Karpas-422 (cell line): ENCODE results near the gene MARVELD2. TPM values are rescaled to one million over a fixed set of nuclear protein-coding genes. Genes with fewer than 3 reads are reported as not detected.

Source experiments
- DNase-seq: peaks from one replicate; pipeline ENCODE4 v3.0.0-alpha.2; 2015
- H2AFZ ChIP-seq: fragments of 200-600 bp; sonication (generic); 2 replicates; pipeline ENCODE4 v1.6.1; 2014; ENCODE audit warnings: antibody characterized with exemption, low read length, mixed read lengths
- H3K27ac ChIP-seq: fragments of 200-600 bp; sonication (generic); 2 replicates; pipeline ENCODE4 v1.5.1; 2014; ENCODE audit warnings: mild to moderate bottlenecking, low read length, moderate library complexity
- H3K27me3 ChIP-seq: fragments of 200-600 bp; sonication (generic); 2 replicates; pipeline ENCODE4 v1.6.1; 2014; ENCODE audit warnings: low read length, mixed read lengths
- H3K36me3 ChIP-seq: fragments of 200-600 bp; sonication (generic); 2 replicates; pipeline ENCODE4 v1.6.1; 2014; ENCODE audit warnings: low read length, mixed read lengths; ENCODE audit not compliant: insufficient read depth
- H3K4me1 ChIP-seq: fragments of 200-600 bp; sonication (generic); 2 replicates; pipeline ENCODE4 v1.6.1; 2014; ENCODE audit warnings: mild to moderate bottlenecking, low read length, mixed read lengths
- H3K4me2 ChIP-seq: fragments of 200-600 bp; sonication (generic); 2 replicates; pipeline ENCODE4 v1.6.1; 2014; ENCODE audit warnings: low read length, low read depth, mild to moderate bottlenecking; ENCODE audit not compliant: poor library complexity, severe bottlenecking
- H3K4me3 ChIP-seq: fragments of 200-600 bp; sonication (generic); 2 replicates; pipeline ENCODE4 v1.5.1; 2014; ENCODE audit warnings: mild to moderate bottlenecking, antibody characterized with exemption, low read length, mixed read lengths
- H3K79me2 ChIP-seq: fragments of 200-600 bp; sonication (generic); 2 replicates; pipeline ENCODE4 v1.6.1; 2014; ENCODE audit warnings: mild to moderate bottlenecking, low read length, mixed read lengths
- H3K9ac ChIP-seq: fragments of 200-600 bp; sonication (generic); 2 replicates; pipeline ENCODE4 v1.6.0; 2014; ENCODE audit warnings: low read length
- H3K9me2 ChIP-seq: fragments of 200-600 bp; sonication (generic), shearing (Covaris generic); replicated peaks from 2 replicates; pipeline ENCODE4 v1.6.0; 2014; ENCODE audit warnings: mild to moderate bottlenecking, low read length, moderate library complexity; ENCODE audit not compliant: insufficient read depth
- H3K9me3 ChIP-seq: fragments of 300-700, 200-600 bp; sonication (generic); 2 replicates; pipeline ENCODE4 v1.6.1; 2014; ENCODE audit warnings: low read length, mixed read lengths
- H4K20me1 ChIP-seq: fragments of 200-600 bp; sonication (generic); 2 replicates; pipeline ENCODE4 v1.6.1; 2014; ENCODE audit warnings: mild to moderate bottlenecking, antibody characterized with exemption, low read length, low read depth; ENCODE audit not compliant: insufficient read depth
- small RNA-seq: library from RNA; depleted of rRNA; stranded (forward); fragments of <200 nt; gene quantifications from one replicate; pipeline ENCODE3, GENCODE V24; 2014
- total RNA-seq: library from RNA; depleted of rRNA; stranded (reverse); fragments of >200 nt; shearing (Covaris generic); gene quantifications from 2 replicates; pipeline ENCODE4 v1.2.3, GENCODE V29; 2014; ENCODE audit warnings: low replicate concordance; rRNA removed

The MARVELD2 gene
- total RNA-seq, 1 experiment from 2014 or later: 0.48 TPM

DNA sequence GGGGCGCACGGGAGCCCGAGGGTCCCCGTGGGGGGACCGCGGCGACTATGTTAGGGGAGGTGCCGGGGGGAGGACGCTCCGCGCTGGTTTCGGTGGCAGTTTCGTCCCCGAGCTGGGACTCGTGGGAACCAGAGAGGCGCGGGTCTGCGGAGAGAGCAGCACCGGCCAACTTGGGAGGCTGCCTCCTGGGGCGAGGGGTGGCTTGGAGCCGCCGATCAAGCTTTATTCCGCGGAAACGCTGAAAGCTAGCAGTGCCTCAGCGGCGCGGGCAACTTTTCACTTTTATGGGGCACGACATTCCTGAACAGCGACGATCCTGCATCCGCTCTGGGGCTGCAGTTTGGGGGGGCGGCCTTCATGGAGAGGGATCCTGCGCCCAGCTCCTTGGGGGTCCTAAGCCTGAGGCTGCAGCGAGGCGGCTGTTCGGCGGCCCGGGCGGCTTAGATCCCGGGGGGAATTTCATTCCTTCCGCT, 78.0 kb downstream of the MARVELD2 start:
- H3K4me3 ChIP-seq: 0 out of 2 replicates have a peak overlapping the region, but pooled peaks have one; percentile 57
- peak overlapping the region; percentile 61 for H3K4me2 ChIP-seq

DNA sequence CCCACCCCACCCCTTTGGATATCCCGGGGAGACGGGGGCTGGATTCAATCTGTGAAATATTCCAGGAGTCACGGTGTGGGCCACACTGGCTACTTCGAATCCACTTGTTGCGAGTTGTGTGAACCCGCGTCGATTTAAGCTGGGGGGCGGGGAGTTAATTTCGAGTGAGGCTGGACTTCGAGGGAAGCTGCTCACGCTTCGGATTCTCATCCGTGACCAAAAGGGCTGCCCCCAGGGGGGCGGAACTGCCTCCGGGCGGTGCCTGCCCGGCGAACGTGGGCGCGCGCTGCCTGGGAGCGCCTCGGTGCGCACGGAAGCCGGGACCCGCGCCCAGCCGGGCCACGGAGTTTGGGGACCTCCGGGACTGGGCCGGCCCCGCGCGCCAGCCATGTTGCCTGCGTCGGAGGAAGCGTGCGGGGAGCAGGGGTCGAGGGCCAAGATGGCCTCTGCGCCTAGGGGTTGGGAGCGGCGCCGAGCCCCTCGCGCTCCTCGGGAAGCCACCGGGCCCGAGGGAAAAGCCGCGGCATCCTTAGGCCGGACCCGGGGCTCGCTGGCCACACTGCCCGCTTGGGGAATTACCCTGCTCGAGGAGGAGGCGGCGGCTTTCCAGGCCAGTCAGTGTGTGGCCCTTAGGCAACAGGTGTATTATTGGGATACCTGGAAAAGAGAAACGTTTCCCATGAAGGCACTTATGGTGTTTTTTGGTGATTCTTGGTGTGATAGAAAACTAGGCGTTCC, 78.6 kb downstream of the MARVELD2 start:
- Histone ChIP-seq H3K4me3 (peak overlapping the region; percentile 57; the same call in 1 of the 2 replicates), H2AFZ (peak overlapping the region; percentile 71; the same call in 1 of the 2 replicates), H3K9me3 (no peaks in the 10 kb centered on the region), H3K27me3 (no peaks in the 10 kb centered on the region), H3K79me2 (no peaks in the 10 kb centered on the region), H3K4me1 (peaks cover 6% of the 10 kb centered on the region; the same call in 1 of the 2 replicates), H3K9me2 (no peaks in the 10 kb centered on the region), H3K9ac (peak overlapping the region; percentile 44), H4K20me1 (no peaks in the 10 kb centered on the region), H3K36me3 (no peaks in the 10 kb centered on the region), H3K27ac (no peak overlapping the region), H3K4me2 (peak overlapping the region; percentile 61)
- no peak for DNase-seq

More for the DNA sequence above, 78.0 kb downstream of the MARVELD2 start:
- H2AFZ ChIP-seq: no peak overlapping the region
- peaks cover 6% of the 10 kb centered on the region; the same call in 1 of the 2 replicates for H3K4me1 ChIP-seq
- no peaks in the 10 kb centered on the region for H3K9me3 ChIP-seq
- H3K79me2 ChIP-seq: no peaks in the 10 kb centered on the region
- no peak overlapping the region for H3K9ac ChIP-seq
- no peaks in the 10 kb centered on the region for H3K27me3 ChIP-seq
- H4K20me1 ChIP-seq: no peaks in the 10 kb centered on the region
- DNase-seq: no peak
- H3K9me2 ChIP-seq: no peaks in the 10 kb centered on the region
- H3K36me3 ChIP-seq: no peaks in the 10 kb centered on the region
- H3K27ac ChIP-seq: no peak overlapping the region

Small RNA genes within 50 kb of the gene (small RNA-seq; reads per million reads assigned to genes)
- gene RN7SL616P (not detected), gene RPS27P14 (not detected)

Other genes starting within 250 kb of the MARVELD2 start
- 58.5 and 96.4 TPM in 2 replicates for gene CCNB1, start 248.0 kb upstream of the MARVELD2 start, total RNA-seq
- 34.1 and 37.0 TPM in 2 replicates for gene CENPH, start 225.5 kb upstream of the MARVELD2 start, total RNA-seq
- 42.1 and 47.1 TPM in 2 replicates for gene CDK7, start 180.2 kb upstream of the MARVELD2 start, total RNA-seq
- gene CCDC125, start 82.3 kb upstream of the MARVELD2 start, total RNA-seq: 7.8 and 8.9 TPM in 2 replicates
- 48.5 and 56.0 TPM in 2 replicates for gene AK6, start 45.6 kb upstream of the MARVELD2 start, total RNA-seq
- gene TAF9, start 45.6 kb upstream of the MARVELD2 start, total RNA-seq: 74.5 and 109 TPM in 2 replicates
- gene RAD17, start 45.3 kb upstream of the MARVELD2 start, total RNA-seq: 46.5 and 61.7 TPM in 2 replicates
- gene OCLN, start 77.7 kb downstream of the MARVELD2 start, total RNA-seq: 2.8 and 3.5 TPM in 2 replicates
- gene GTF2H2C, start 145.1 kb downstream of the MARVELD2 start, total RNA-seq: 35.2 and 69.8 TPM in 2 replicates